Stimulated activated naive CD4-positive, alpha-beta T cell treated with Interleukin-2 at 50 U/mL for 16 hours (primary cell): ENCODE results near the gene AP2A1.

Experiments used
- DNase-seq: peaks from one replicate; lab custom pipeline; 2025; lab: John Stamatoyannopoulos, UW

Gene AP2A1

GRCh38 chr19:49855676-49856573 lies 89.1 kb downstream of the AP2A1 start:
- no peak for DNase-seq

DNA sequence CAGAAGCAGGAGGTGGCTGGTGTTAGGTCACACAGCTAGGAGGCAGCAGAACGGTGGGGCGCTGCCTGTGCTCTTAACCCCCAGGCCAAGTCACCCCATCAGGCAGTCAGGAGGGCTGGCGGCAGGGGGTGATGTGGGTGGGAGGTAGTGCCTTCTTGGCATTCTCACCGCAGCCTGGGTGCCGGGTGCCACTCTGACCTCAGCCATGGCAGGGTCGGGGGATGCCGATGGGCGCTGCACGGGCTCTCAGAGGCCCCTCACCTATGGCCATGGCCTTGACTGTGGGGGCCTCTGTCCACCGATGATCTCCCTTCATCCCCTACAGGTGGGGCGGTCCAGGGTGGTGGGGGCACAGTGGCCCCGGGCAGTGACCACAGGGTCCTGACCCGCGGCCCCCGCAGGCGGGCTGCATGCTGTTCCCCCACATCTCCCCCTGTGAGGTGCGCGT lies 89.8 kb downstream of the AP2A1 start:
- no peak for DNase-seq
